OCI-LY1 (cell line): ENCODE data around the gene PLCD1.

Experiments
- EZH2 ChIP-seq: fragments of 200-600 bp; sonication (generic), shearing (Covaris generic); IDR thresholded peaks from 2 replicates; pipeline ENCODE4 v1.8.0; 2017; ENCODE audit warnings: borderline replicate concordance, mixed run types, mild to moderate bottlenecking, antibody characterized with exemption, low read length, moderate library complexity, mixed read lengths
- TF ChIP-seq, protein P1 (sequence below): fragments of 200-600 bp; sonication (generic), shearing (Covaris generic); IDR thresholded peaks from 2 replicates; pipeline ENCODE4 v1.5.1; 2017; ENCODE audit warnings: mild to moderate bottlenecking, antibody characterized with exemption, low read length, moderate library complexity, mixed read lengths

GRCh38 chr3:38036286-38036685 lies 6.8 kb upstream of the PLCD1 start:
- TF ChIP-seq, protein P1, sequence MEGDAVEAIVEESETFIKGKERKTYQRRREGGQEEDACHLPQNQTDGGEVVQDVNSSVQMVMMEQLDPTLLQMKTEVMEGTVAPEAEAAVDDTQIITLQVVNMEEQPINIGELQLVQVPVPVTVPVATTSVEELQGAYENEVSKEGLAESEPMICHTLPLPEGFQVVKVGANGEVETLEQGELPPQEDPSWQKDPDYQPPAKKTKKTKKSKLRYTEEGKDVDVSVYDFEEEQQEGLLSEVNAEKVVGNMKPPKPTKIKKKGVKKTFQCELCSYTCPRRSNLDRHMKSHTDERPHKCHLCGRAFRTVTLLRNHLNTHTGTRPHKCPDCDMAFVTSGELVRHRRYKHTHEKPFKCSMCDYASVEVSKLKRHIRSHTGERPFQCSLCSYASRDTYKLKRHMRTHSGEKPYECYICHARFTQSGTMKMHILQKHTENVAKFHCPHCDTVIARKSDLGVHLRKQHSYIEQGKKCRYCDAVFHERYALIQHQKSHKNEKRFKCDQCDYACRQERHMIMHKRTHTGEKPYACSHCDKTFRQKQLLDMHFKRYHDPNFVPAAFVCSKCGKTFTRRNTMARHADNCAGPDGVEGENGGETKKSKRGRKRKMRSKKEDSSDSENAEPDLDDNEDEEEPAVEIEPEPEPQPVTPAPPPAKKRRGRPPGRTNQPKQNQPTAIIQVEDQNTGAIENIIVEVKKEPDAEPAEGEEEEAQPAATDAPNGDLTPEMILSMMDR = no peak
- no peak for TF ChIP-seq EZH2
